Hepatocyte (in vitro differentiated cells): ENCODE data around the gene FGGY.

ENCODE experiments used
- EZH2phosphoT487 ChIP-seq: fragments of 200-600 bp; sonication (generic); IDR thresholded peaks from one replicate; pipeline ENCODE4 v1.6.1; 2018; ENCODE audit warnings: antibody characterized with exemption, mild to moderate bottlenecking, low read depth, moderate library complexity; ENCODE audit not compliant: unreplicated experiment, severe bottlenecking
- TF ChIP-seq, protein P1 (sequence below): fragments of 200-600 bp; sonication (generic); IDR thresholded peaks from 2 replicates; pipeline ENCODE4 v1.5.1; 2016; ENCODE audit warnings: antibody characterized with exemption, mild to moderate bottlenecking; ENCODE audit not compliant: poor library complexity

DNA sequence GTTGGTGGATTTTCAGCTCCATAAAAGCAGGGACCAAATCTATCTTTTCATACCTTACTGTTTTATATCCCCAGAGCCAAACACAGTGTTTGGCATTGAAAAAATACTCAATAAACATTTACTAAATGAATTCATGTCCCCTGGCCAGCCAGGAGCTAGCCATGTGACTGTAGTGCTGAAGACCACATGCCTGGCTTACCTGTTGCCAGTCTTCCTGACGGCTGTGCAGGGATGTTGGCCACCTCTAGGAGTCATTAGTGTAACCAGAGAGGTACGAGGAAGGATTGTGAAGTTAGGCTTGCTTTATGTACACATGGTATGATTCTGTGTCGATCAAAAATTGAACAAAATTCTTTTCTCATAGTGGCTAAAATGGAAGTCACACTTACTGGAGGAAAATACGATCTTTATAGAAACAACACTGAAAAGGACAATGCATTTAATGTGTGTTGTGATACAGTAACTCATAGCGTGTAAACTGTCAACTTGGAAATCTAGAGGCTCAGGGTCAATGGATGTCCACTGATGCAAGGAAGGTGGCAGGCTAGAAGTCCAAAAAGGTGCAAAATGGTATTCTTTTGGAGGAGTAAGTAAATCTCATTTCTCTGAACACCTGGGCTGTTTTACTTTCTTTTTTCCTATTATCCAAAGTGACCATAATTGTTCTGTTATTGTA, 60.9 kb downstream of the FGGY start:
- TF ChIP-seq, protein P1, sequence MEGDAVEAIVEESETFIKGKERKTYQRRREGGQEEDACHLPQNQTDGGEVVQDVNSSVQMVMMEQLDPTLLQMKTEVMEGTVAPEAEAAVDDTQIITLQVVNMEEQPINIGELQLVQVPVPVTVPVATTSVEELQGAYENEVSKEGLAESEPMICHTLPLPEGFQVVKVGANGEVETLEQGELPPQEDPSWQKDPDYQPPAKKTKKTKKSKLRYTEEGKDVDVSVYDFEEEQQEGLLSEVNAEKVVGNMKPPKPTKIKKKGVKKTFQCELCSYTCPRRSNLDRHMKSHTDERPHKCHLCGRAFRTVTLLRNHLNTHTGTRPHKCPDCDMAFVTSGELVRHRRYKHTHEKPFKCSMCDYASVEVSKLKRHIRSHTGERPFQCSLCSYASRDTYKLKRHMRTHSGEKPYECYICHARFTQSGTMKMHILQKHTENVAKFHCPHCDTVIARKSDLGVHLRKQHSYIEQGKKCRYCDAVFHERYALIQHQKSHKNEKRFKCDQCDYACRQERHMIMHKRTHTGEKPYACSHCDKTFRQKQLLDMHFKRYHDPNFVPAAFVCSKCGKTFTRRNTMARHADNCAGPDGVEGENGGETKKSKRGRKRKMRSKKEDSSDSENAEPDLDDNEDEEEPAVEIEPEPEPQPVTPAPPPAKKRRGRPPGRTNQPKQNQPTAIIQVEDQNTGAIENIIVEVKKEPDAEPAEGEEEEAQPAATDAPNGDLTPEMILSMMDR: no peak
- no peak for TF ChIP-seq EZH2phosphoT487
